ENCODE data around the gene FAT2.

DNA sequence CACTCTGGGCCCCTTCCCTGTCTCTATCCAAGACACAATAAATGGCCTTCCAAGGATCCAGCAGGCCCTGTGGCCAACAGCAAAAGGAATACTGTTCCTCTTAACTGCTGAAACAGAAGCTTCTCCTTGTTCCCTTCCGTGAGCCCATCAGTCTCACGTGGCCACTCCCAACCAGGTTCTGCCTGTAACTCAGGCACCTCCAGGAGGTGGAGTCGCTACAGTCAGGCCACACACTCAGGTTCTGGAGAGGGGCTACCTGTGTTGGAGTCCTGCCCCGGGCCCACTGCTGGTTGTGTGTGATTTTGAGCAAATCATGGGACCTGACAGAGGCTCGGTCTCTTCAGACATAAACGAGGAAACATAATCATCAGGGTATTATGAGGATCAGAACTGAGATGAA is 10.3 kb downstream of the FAT2 start:
- TF ChIP-seq, protein P1, sequence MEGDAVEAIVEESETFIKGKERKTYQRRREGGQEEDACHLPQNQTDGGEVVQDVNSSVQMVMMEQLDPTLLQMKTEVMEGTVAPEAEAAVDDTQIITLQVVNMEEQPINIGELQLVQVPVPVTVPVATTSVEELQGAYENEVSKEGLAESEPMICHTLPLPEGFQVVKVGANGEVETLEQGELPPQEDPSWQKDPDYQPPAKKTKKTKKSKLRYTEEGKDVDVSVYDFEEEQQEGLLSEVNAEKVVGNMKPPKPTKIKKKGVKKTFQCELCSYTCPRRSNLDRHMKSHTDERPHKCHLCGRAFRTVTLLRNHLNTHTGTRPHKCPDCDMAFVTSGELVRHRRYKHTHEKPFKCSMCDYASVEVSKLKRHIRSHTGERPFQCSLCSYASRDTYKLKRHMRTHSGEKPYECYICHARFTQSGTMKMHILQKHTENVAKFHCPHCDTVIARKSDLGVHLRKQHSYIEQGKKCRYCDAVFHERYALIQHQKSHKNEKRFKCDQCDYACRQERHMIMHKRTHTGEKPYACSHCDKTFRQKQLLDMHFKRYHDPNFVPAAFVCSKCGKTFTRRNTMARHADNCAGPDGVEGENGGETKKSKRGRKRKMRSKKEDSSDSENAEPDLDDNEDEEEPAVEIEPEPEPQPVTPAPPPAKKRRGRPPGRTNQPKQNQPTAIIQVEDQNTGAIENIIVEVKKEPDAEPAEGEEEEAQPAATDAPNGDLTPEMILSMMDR (IDR thresholded peaks at IDR 0.05; ENCODE audit: low read depth, low read length) = no peak
- TF ChIP-seq POLR2A (IDR thresholded peaks at IDR 0.05; ENCODE audit: extremely low read depth, insufficient read length) = no peak
- TF ChIP-seq, protein P2, sequence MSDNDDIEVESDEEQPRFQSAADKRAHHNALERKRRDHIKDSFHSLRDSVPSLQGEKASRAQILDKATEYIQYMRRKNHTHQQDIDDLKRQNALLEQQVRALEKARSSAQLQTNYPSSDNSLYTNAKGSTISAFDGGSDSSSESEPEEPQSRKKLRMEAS (IDR thresholded peaks at IDR 0.05; ENCODE audit: low read depth, low read length) = no peak
